D721Med (cell line): ENCODE measurements around the gene PAGE2B.

Source experiments
- DNase-seq: peaks from one replicate; pipeline ENCODE4 v3.0.0; 2011; ENCODE audit warnings: low spot score; ENCODE audit not compliant: insufficient read length
- FAIRE-seq: peaks from 2 replicates; lab custom pipeline; 2011; peaks lifted over from hg19 to GRCh38; lab: Jason Lieb, UNC
- TF ChIP-seq, protein P1 (sequence below): IDR thresholded peaks from 2 replicates; pipeline ENCODE4 v1.5.1; 2012; ENCODE audit warnings: mild to moderate bottlenecking, control low read depth; ENCODE audit not compliant: insufficient read depth; ENCODE audit errors: missing control alignments

The PAGE2B gene

DNA sequence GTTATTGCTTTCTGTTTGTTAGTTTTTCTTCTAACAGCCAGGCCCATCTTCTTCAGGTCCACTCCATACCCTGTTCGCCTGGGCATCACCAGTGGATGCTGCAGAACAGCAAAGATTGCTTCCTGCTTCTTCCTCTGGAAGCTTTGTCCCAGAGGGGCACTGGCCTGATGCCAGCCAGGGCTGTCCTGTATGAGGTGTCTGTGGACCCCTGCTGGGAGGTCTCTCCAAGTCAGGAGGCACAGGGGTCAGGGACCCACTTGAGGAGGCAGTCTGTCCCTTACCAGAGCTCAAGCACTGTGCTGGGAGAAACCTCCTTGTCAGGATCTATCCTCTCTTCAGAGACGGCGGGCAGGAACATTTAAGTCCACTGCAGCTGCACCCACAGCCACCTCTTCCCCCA is 2.5 kb upstream of the PAGE2B start:
- no peak for DNase-seq
- no peak for FAIRE-seq
- TF ChIP-seq, protein P1, sequence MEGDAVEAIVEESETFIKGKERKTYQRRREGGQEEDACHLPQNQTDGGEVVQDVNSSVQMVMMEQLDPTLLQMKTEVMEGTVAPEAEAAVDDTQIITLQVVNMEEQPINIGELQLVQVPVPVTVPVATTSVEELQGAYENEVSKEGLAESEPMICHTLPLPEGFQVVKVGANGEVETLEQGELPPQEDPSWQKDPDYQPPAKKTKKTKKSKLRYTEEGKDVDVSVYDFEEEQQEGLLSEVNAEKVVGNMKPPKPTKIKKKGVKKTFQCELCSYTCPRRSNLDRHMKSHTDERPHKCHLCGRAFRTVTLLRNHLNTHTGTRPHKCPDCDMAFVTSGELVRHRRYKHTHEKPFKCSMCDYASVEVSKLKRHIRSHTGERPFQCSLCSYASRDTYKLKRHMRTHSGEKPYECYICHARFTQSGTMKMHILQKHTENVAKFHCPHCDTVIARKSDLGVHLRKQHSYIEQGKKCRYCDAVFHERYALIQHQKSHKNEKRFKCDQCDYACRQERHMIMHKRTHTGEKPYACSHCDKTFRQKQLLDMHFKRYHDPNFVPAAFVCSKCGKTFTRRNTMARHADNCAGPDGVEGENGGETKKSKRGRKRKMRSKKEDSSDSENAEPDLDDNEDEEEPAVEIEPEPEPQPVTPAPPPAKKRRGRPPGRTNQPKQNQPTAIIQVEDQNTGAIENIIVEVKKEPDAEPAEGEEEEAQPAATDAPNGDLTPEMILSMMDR = no peak

DNA sequence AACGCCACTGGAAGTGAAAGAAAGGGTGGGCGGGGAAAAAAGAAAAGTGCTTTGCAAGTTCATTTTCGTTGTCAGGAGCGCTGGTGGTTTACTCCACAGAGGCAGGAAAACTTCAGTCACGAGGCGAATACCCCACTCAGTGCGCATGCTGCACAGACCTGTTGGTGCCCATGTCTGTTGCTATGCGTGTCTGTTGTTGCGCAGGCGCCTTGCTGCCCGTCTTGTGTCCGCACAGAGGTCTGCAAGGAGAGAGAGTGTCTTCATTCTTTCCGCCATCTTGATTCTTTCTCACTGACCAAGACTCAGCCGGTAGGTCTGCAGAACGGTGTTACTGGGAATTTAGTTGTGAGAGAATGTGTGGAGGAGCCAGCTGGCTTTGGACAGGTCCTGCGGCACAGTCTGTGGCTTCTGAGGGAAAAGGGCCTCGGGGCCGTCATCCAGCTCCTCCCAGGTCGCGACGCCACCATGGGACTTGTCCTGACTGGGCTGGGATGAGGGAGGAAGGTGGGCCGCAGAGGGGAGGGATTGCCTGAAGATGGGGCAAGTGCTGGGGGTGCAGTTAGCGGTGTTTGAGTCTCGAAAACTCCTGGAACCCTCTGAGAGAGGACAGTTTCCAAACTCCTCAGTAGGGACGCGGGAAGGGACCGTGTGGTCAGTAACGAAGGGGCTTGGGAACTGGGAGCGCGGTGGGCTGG is 14.1 kb downstream of the PAGE2B start, which contains the start of gene PAGE2:
Gene PAGE2, plus strand, starts transcription at position 224 of the 695 bp plus-strand sequence. CDS start 1,003 bp downstream, outside the sequence.
- no peak for FAIRE-seq
- DNase-seq = no peak
- TF ChIP-seq, protein P1 = no peak

DNA sequence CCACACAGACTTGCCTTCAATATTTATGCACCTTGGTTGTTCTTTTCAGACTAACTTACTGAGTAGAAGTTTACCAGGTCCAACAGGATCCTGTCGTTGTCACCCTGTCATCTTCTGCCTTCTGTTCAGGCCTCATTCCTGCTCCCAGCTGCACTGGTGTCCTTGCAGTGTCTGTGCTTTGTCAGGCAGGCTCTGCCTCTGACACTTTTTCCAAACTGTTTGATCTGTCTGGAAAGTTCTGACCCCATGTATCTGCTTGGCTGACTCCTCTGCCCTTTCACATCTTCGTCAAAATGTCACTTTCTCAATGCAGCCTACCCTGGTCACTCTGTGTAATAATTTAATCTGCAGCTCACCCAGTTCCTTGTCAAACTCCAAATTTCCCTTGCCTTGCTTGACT is 23.9 kb downstream of the PAGE2B start:
- DNase-seq (no peak), FAIRE-seq (no peak)
- TF ChIP-seq, protein P1 = no peak

DNA sequence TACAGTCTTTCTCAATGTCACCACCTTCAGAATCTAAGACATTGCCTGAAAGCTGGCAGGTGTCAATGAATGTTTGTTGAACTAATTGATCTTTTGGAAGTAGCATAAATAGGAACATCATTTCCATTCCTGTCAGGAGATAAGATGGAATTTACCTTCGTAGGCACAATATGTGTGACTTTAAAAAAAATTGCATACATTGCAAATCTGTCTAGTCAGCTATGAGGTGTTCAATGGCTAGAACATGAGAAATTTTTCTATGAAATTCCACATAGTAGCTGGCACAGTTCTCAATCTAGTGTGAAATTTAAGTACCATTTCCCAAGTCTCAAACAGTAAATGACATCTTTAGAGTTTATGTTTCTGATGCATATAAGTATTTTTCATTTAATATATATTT is 24.3 kb downstream of the PAGE2B start:
- TF ChIP-seq, protein P1 = no peak
- no peak for DNase-seq
- no peak for FAIRE-seq

DNA sequence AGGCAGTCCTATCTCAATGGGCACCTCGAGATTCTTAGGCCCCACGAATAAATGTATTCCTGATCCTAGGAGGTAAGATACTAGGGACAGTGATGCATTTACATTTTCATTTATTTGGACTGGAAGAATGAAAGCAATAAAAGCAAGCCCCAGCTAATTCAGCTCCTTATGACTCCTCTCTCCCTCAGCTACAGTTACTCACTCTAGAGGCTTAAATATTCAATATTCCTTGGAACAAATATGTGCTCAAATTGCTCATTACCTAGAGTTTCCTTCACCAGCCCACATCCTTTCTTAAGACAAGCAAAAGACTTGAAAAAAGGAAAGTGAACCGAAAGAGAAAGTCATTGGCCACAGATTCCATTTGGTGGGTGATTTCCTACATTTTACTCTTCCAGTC is 27.9 kb downstream of the PAGE2B start:
- no peak for FAIRE-seq
- no peak for DNase-seq

DNA sequence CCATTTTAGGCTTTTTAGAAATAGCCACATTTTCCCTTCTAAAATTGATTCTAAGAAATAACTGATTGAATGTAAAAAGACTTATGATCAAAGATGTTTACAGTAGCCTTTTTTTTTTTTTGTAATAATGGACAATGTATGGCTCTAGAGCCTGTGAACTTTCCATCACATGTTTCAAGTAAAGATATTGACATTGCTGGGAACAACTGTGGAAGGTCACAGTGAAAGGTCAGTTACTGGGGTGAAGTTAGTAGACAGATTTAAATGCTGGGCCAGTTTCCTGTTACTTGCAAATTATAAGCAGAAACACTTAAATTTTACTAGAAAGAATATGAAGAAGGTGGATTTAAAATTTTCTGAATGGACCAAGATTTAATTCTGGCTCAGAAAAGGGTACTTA is 32.4 kb downstream of the PAGE2B start:
- DNase-seq = no peak
- FAIRE-seq = no peak
- TF ChIP-seq, protein P1 = no peak

More for the DNA sequence above, 27.9 kb downstream of the PAGE2B start:
- TF ChIP-seq, protein P1 = no peak

DNA sequence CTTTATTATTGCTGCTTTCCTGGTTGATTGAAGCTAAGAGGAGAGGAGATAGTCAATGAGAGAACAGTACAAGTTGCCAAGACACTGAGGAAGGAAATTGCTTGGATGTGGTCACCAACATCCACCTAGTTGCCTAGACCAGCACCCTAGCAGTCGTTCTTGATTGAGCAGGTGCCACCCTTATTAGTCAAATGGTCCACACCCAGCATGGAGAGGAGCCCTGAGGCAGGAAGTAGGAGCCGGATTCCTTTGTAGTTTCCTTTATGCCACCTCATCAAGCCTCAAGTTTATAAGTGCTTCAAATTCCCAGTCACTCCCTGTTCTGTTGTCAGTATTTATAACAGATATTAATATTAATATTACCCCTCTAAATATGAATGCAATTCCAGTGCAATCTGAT is 33.1 kb downstream of the PAGE2B start:
- TF ChIP-seq, protein P1 = no peak
- FAIRE-seq = no peak
- no peak for DNase-seq
